ENCODE data around the gene BEST1. TPM values are rescaled to one million over a fixed set of nuclear protein-coding genes. Genes with fewer than 3 reads are reported as not detected.

BEST1 gene
- total RNA-seq, 1 experiment from 2014 or later: 0.22 TPM

- H3F3A ChIP-seq (ENCODE audit: low read length, unreplicated experiment): no peaks in the 10 kb centered on the region
- no peak overlapping the region for H3K4me2 ChIP-seq (ENCODE audit: low read length)
- no TSS peak for BruUV-seq (replicated peaks)
- no peaks in the 10 kb centered on the region for H3K27me3 ChIP-seq (ENCODE audit: low read length)
- no peak overlapping the region for H2AFZ ChIP-seq (ENCODE audit: low read length)
- no peak for ATAC-seq
- H3K9me2 ChIP-seq (replicated peaks; ENCODE audit: low read length): no peaks in the 10 kb centered on the region
- POLR2A ChIA-PET (ENCODE audit: unreplicated experiment): no interaction called here
- TF ChIP-seq EZH2 (IDR thresholded peaks at IDR 0.05; ENCODE audit: low read length, unreplicated experiment) (no peak), CTCF (conservative IDR thresholded peaks at IDR 0.05; ENCODE audit: low read depth, low read length) (no peak), EZH2phosphoT487 (IDR thresholded peaks at IDR 0.05; ENCODE audit: borderline replicate concordance, low read length) (no peak)
- H3K9ac ChIP-seq (ENCODE audit: low read length): no peak overlapping the region
- H3K4me1 ChIP-seq (ENCODE audit: insufficient read depth, low read length): peaks cover 17% of the 10 kb centered on the region
- H4K20me1 ChIP-seq (ENCODE audit: low read length): peaks cover 17% of the 10 kb centered on the region
- no peaks in the 10 kb centered on the region for H3K9me3 ChIP-seq (ENCODE audit: low read length)
- no peak overlapping the region for H3K27ac ChIP-seq (ENCODE audit: low read length)
- no peak for DNase-seq
- H3K36me3 ChIP-seq (ENCODE audit: low read depth, low read length): peaks cover 17% of the 10 kb centered on the region
- intact Hi-C loops (cut with micrococcal nuclease): loop anchor here (5.0 kb wide), 1 partner anchor 63 kb away; no protein-coding TSS in a partner anchor
- H3K4me3 ChIP-seq (ENCODE audit: low read length): no peak overlapping the region
- CTCF ChIA-PET: no interaction called here
- H3K79me2 ChIP-seq (ENCODE audit: low read length): peaks cover 12% of the 10 kb centered on the region
Observed at GRCh38 chr11:61960532-61960931, 10.4 kb downstream of the BEST1 start.

GRCh38 chr11:61961570-61962212 is 11.5 kb downstream of the BEST1 start:
- Histone ChIP-seq H3K4me1 (ENCODE audit: insufficient read depth, low read length) (peaks cover 18% of the 10 kb centered on the region), H3K79me2 (ENCODE audit: low read length) (peaks cover 24% of the 10 kb centered on the region), H3K27ac (ENCODE audit: low read length) (no peak overlapping the region), H3K9ac (ENCODE audit: low read length) (no peak overlapping the region), H3K9me2 (replicated peaks; ENCODE audit: low read length) (no peaks in the 10 kb centered on the region), H3K4me2 (ENCODE audit: low read length) (no peak overlapping the region), H2AFZ (ENCODE audit: low read length) (no peak overlapping the region), H3F3A (ENCODE audit: low read length, unreplicated experiment) (no peaks in the 10 kb centered on the region), H3K36me3 (ENCODE audit: low read depth, low read length) (peaks cover 28% of the 10 kb centered on the region), H3K27me3 (ENCODE audit: low read length) (no peaks in the 10 kb centered on the region), H4K20me1 (ENCODE audit: low read length) (peaks cover 29% of the 10 kb centered on the region), H3K4me3 (ENCODE audit: low read length) (no peak overlapping the region), H3K9me3 (ENCODE audit: low read length) (no peaks in the 10 kb centered on the region)
- BruUV-seq (replicated peaks): no TSS peak
- ATAC-seq (peak; percentile 1; the same call in 1 of the 2 replicates), DNase-seq (peak; percentile 35)
- intact Hi-C loops (cut with micrococcal nuclease): loop anchor here (5.0 kb wide), 1 partner anchor 64 kb away; no protein-coding TSS in a partner anchor
- ChIA-PET CTCF (interaction anchor here (0.9 kb wide), 1 partner anchor 120 kb away, joined by 4 read pairs; no protein-coding TSS in a partner anchor), POLR2A (ENCODE audit: unreplicated experiment) (interaction anchor here (0.5 kb wide), 2 partner anchors 24 to 67 kb away, joined by 3 to 11 read pairs; no protein-coding TSS in a partner anchor)
- TF ChIP-seq CTCF (conservative IDR thresholded peaks at IDR 0.05; ENCODE audit: low read depth, low read length) (no peak), EZH2 (IDR thresholded peaks at IDR 0.05; ENCODE audit: low read length, unreplicated experiment) (no peak), EZH2phosphoT487 (IDR thresholded peaks at IDR 0.05; ENCODE audit: borderline replicate concordance, low read length) (no peak)

Data from PC-3 (cell line).